Activated B cell treated with CpG ODN at 0.5 μM for 24 hours (primary cell): ENCODE data around the gene TEX53. TPM values are rescaled to one million over a fixed set of nuclear protein-coding genes. Genes with fewer than 3 reads are reported as not detected.
A peak's percentile ranks its signal among the peaks of the same experiment; 100 is the strongest.

Source experiments
- ATAC-seq: fragments of 200-7000 bp; cut with Tn5 transposase; one replicate; pipeline ENCODE4 v1.10.0; 2021; ENCODE audit warnings: low read depth, mild to moderate bottlenecking, moderate library complexity
- CTCF ChIA-PET: fragments of 350-600 bp; sonication (Branson Sonifier 250); formaldehyde crosslinking; loops from one replicate; lab custom pipeline; 2021; ENCODE audit warnings: antibody characterized with exemption; lab: Charles Lee
- POLR2A ChIA-PET: fragments of 350-600 bp; sonication (Branson Sonifier 250); formaldehyde crosslinking; loops from one replicate; lab custom pipeline; 2021; ENCODE audit warnings: antibody characterized with exemption; lab: Charles Lee
- DNase-seq: peaks from one replicate; pipeline ENCODE4 v3.0.0; 2022
- H3K27ac Mint-ChIP-seq: one replicate; pipeline ENCODE4 v1.8.0; 2020; ENCODE audit warnings: mixed read lengths
- H3K27me3 Mint-ChIP-seq: one replicate; pipeline ENCODE4 v1.8.0; 2021; ENCODE audit warnings: mixed read lengths
- H3K36me3 Mint-ChIP-seq: one replicate; pipeline ENCODE4 v1.8.0; 2021; ENCODE audit warnings: low read depth, mixed read lengths
- H3K4me1 Mint-ChIP-seq: one replicate; pipeline ENCODE4 v1.8.0; 2021; ENCODE audit warnings: mixed read lengths
- H3K4me3 Mint-ChIP-seq: one replicate; pipeline ENCODE4 v1.8.0; 2020; ENCODE audit warnings: mild to moderate bottlenecking, mixed read lengths
- H3K9me3 Mint-ChIP-seq: one replicate; pipeline ENCODE4 v1.8.0; 2020; ENCODE audit warnings: mixed read lengths
- intact Hi-C: fragments of 100-400 bp; cut with micrococcal nuclease; formaldehyde crosslinking; loops from one replicate; pipeline ENCODE4 v1.15.1; 2024
- total RNA-seq: library from RNA; stranded (reverse); gene quantifications from 2 replicates; pipeline ENCODE4 v1.2.3, GENCODE V29; 2022
- TF ChIP-seq, protein P1 (sequence below): fragments of 200-600 bp; IDR thresholded peaks from one replicate; pipeline ENCODE4 v1.8.0; 2022; ENCODE audit warnings: antibody characterized with exemption, mild to moderate bottlenecking

Gene TEX53
- total RNA-seq, 1 donor from 2014 or later: not detected

DNA sequence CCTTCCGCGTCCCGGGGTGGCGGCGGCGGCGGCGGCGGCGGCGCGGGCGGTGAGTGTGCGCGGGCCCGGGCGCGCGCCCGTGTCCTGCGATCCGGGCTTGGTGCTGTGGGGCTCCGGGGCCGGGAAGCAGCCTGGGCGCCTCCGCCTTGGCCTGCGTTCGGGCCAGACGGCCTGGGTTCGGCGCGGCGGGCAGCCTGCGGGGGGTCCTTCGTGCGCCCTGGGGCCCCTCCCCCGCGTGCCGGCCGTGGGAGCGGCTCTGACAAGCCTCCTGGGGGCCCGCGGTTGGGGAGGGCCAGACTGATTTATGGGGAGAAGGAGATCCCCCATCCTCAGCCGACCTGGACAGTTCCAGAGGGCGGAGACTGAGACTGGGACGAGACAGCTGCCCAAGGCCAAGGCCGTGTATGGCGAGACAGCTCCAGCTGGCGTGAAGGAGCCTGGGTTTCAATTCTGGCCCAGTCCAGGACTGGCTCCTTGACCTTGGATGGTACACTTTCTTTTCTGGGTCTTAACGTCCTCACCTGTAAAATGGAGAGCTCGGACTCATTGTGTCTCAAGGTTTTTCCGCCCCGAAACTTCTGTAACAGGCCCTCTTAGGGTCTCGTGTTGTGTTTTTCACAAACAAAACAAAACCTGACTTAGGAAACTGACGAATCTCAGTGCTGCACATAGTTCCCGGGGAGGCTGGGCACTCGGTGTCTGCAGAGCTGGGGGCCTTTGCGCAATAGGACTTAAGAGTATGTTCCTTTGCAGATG is 45.9 kb downstream of the TEX53 start:
- DNase-seq: no peak
- Mint-ChIP-seq H3K36me3 (peaks cover 9% of the 10 kb centered on the region), H3K27me3 (no peaks in the 10 kb centered on the region), H3K4me1 (peaks cover 85% of the 10 kb centered on the region), H3K9me3 (no peaks in the 10 kb centered on the region), H3K27ac (peak overlapping the region; percentile 95), H3K4me3 (peak overlapping the region; percentile 90)
- intact Hi-C loops: loop anchor here (1.0 to 5.0 kb wide), 7 partner anchors 8 to 224 kb away; partner anchors contain the start of genes AKNA, ATP6V1G1 and WHRN
- POLR2A ChIA-PET: interaction anchor here (0.7 to 12.7 kb wide), 14 partner anchors 8 to 319 kb away, joined by 3 to 161 read pairs (median 6); partner anchors contain the start of genes AKNA, ATP6V1G1 and WHRN
- ATAC-seq: peak; percentile 51
- TF ChIP-seq, protein P1, sequence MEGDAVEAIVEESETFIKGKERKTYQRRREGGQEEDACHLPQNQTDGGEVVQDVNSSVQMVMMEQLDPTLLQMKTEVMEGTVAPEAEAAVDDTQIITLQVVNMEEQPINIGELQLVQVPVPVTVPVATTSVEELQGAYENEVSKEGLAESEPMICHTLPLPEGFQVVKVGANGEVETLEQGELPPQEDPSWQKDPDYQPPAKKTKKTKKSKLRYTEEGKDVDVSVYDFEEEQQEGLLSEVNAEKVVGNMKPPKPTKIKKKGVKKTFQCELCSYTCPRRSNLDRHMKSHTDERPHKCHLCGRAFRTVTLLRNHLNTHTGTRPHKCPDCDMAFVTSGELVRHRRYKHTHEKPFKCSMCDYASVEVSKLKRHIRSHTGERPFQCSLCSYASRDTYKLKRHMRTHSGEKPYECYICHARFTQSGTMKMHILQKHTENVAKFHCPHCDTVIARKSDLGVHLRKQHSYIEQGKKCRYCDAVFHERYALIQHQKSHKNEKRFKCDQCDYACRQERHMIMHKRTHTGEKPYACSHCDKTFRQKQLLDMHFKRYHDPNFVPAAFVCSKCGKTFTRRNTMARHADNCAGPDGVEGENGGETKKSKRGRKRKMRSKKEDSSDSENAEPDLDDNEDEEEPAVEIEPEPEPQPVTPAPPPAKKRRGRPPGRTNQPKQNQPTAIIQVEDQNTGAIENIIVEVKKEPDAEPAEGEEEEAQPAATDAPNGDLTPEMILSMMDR: no peak
- CTCF ChIA-PET: interaction anchor here (0.6 to 3.6 kb wide), 3 partner anchors 19 to 45 kb away, joined by 3 to 18 read pairs (median 3); partner anchors contain the start of gene ATP6V1G1

DNA sequence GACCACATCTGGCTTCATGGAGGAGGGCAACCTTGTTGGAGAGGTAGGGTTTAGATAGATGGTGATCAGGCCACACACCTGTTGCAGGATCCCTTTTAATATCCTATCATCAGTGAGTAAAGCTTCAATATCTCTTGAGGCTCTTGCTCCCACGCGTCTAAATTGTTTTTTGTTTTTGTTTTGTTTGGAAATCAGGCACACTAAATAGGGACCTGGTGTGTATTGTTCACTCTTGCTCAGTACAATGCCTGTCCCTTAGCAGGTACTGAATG is 49.1 kb downstream of the TEX53 start:
- no peak for ATAC-seq
- Mint-ChIP-seq H3K9me3 (no peaks in the 10 kb centered on the region), H3K4me1 (peaks cover 83% of the 10 kb centered on the region), H3K27ac (peak overlapping the region; percentile 72), H3K27me3 (no peaks in the 10 kb centered on the region), H3K4me3 (no peak overlapping the region), H3K36me3 (peaks cover 5% of the 10 kb centered on the region)
- ChIA-PET POLR2A (interaction anchor here (0.7 to 12.7 kb wide), 3 partner anchors 8 to 16 kb away, joined by 3 to 161 read pairs (median 3); partner anchors contain the start of gene ATP6V1G1), CTCF (interaction anchor here (0.6 kb wide), 1 partner anchor 26 kb away, joined by 3 read pairs; no protein-coding TSS in a partner anchor)
- no peak for DNase-seq
- TF ChIP-seq, protein P1: no peak
- intact Hi-C loops: no loop called here

DNA sequence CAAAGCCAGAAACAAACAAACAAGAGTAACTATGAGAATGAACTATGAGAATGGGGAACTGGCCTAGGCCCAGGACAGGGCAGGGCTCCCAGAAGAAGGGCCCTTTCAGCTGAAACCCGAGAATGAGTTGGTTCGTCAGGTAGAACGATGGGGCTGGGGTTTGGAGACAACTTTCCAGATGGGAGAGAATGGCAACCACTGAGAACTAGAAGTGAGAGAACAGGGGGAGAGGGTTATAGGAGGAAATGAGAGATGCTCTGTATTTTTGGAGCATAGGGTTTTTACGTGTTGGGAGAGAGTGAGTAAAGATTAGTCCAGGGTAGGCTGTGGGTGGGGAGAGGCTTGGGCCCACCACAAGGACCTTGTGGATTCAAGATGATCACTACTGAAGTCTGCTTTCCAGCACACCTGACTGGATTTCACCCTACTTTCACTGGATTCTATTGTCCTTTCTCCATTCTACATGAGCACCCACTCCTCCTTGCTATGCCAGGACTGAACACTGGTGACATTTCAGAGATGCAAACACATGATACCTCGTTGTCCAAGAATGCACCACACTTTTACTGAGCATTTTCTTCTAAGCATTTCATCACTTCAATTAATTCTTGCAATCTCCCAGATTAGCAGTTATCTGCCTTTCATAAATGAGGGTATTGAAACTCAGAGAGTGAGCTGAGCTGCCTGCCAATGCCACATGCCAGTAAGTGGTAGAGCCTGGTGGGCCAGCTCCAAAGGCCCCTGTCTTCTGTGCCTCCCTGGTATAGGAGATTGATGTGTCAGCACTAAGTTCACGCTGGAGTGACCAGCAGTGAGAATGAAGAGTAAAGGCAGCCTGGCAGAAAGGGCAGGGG is 49.7 kb downstream of the TEX53 start:
- CTCF ChIA-PET: interaction anchor here (0.6 kb wide), 1 partner anchor 26 kb away, joined by 3 read pairs; no protein-coding TSS in a partner anchor
- POLR2A ChIA-PET: interaction anchor here (0.5 to 12.7 kb wide), 6 partner anchors 9 to 310 kb away, joined by 3 to 161 read pairs (median 4); partner anchors contain the start of gene ATP6V1G1
- no peak for DNase-seq
- peak; percentile 13 for ATAC-seq
- TF ChIP-seq, protein P1: no peak
- Mint-ChIP-seq H3K27me3 (no peaks in the 10 kb centered on the region), H3K4me3 (peak overlapping the region; percentile 30), H3K36me3 (peaks cover 7% of the 10 kb centered on the region), H3K27ac (peak overlapping the region; percentile 72), H3K9me3 (no peaks in the 10 kb centered on the region), H3K4me1 (peaks cover 81% of the 10 kb centered on the region)
- intact Hi-C loops: no loop called here

DNA sequence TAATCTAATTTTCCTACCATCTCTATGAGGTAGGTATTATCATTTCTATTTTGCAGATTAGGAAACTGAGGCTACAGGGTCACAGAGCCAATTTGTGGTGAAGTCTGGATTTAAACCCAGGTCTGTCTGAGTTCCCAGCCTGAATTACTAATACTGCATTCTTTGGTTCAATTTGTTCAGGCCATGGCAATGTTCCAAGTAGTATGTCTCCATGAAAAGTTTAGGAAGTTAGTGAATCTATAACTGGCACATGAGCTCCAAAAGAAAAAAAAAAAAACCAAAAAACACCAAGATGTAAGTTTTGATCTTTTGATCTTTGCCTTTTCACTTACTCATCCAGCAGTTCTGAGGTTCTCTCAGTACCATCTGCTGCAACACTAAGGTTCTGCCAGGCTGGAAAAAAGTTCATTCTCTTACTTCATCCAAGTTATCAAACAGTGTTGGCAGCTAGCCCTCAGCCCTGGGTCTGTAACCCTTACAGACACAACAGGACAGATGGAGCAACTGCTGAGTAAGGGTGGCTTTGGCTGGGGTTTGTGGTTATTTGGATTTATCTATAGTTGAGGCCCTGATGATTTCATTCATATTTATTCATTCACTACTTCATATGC is 50.9 kb downstream of the TEX53 start:
- Mint-ChIP-seq H3K27ac (peak overlapping the region; percentile 64), H3K4me3 (no peak overlapping the region), H3K36me3 (peaks cover 10% of the 10 kb centered on the region), H3K27me3 (no peaks in the 10 kb centered on the region), H3K9me3 (peaks cover 4% of the 10 kb centered on the region), H3K4me1 (peaks cover 69% of the 10 kb centered on the region)
- DNase-seq: no peak
- no peak for ATAC-seq
- TF ChIP-seq, protein P1: no peak
- intact Hi-C loops: no loop called here
- CTCF ChIA-PET: interaction anchor here (1.3 kb wide), 1 partner anchor 14 kb away, joined by 5 read pairs; no protein-coding TSS in a partner anchor
- POLR2A ChIA-PET: interaction anchor here (0.6 to 12.7 kb wide), 3 partner anchors 10 to 233 kb away, joined by 5 to 161 read pairs (median 5); partner anchors contain the start of gene ATP6V1G1

Other genes with a start within 250 kb of the TEX53 start
- gene WHRN, start 152.3 kb downstream of the TEX53 start, total RNA-seq: 12.4 and 14.5 TPM in 2 replicates
- 68.4 and 70.2 TPM in 2 replicates for gene ATP6V1G1, start 70.0 kb downstream of the TEX53 start, total RNA-seq
- 32.0 and 34.6 TPM in 2 replicates for gene TMEM268, start 46.5 kb downstream of the TEX53 start, total RNA-seq
- gene TEX48, start 24.4 kb upstream of the TEX53 start, total RNA-seq: not detected in 2 replicates
- 0.10 and 0.22 TPM in 2 replicates for gene TNFSF15, start 148.2 kb upstream of the TEX53 start, total RNA-seq